Measurements from ENCODE around the gene RTN4.

RTN4 gene

GRCh38 chr2:54955358-54956110 is 94.7 kb downstream of the RTN4 start:
- DNase-seq: no peak

- peak in 1 of 58 donors; percentile 57 for DNase-seq
These were observed 95.4 kb downstream of the RTN4 start for GRCh38 chr2:54954705-54955357.

- DNase-seq: no peak
These were observed 96.1 kb downstream of the RTN4 start for GRCh38 chr2:54954158-54954557.

- no peak for DNase-seq
These were observed 97.2 kb downstream of the RTN4 start for GRCh38 chr2:54952978-54953456.

- DNase-seq: no peak
These were observed 97.8 kb downstream of the RTN4 start for GRCh38 chr2:54952425-54952824.

GRCh38 chr2:54950811-54951210 is 99.4 kb downstream of the RTN4 start:
- DNase-seq: no peak

- no peak for DNase-seq
These were observed 100.8 kb downstream of the RTN4 start for GRCh38 chr2:54949431-54949830.

GRCh38 chr2:54948120-54948519 is 102.1 kb downstream of the RTN4 start:
- DNase-seq: no peak

- DNase-seq: peak in 9 of 58 donors; percentile 14 to 53 (median 37)
These were observed 102.6 kb downstream of the RTN4 start for GRCh38 chr2:54947646-54948045.

- peak in 16 of 58 donors; percentile 17 to 62 (median 34) for DNase-seq
These were observed 103.1 kb downstream of the RTN4 start for GRCh38 chr2:54947136-54947535.

GRCh38 chr2:54946220-54946805 is 103.9 kb downstream of the RTN4 start:
- peak in 25 of 58 donors; percentile 15 to 85 (median 70) for DNase-seq

GRCh38 chr2:54945391-54946219 is 104.6 kb downstream of the RTN4 start:
- peak in 50 of 58 donors; percentile 16 to 87 (median 66) for DNase-seq

GRCh38 chr2:54944724-54945326 is 105.4 kb downstream of the RTN4 start:
- no peak for DNase-seq

- DNase-seq: peak in 2 of 58 donors; percentile 13 to 25
These were observed 107.9 kb downstream of the RTN4 start for GRCh38 chr2:54942373-54942772.

- peak in 15 of 58 donors; percentile 6 to 64 (median 34) for DNase-seq
These were observed 108.8 kb downstream of the RTN4 start for GRCh38 chr2:54941248-54941984.

GRCh38 chr2:54940723-54941122 is 109.5 kb downstream of the RTN4 start:
- DNase-seq: no peak

GRCh38 chr2:54939446-54940118 is 110.7 kb downstream of the RTN4 start:
- no peak for DNase-seq

GRCh38 chr2:54936766-54937165 is 113.5 kb downstream of the RTN4 start:
- no peak for DNase-seq

- DNase-seq: no peak
These were observed 114.9 kb downstream of the RTN4 start for GRCh38 chr2:54935389-54935788.

GRCh38 chr2:54931473-54931872 is 118.8 kb downstream of the RTN4 start:
- DNase-seq: no peak
